Activated effector memory CD4-positive, alpha-beta T cell treated with Interleukin-2 at 50 U/mL for 16 hours (primary cell): ENCODE data around the gene TMEFF1.
"Not testable (repeated sequence)": the region's sequence is repeated elsewhere in the genome, so short reads cannot be mapped to it uniquely, and the experiment has no call there.

Source experiments
- DNase-seq: peaks from one replicate; pipeline ENCODE4 v3.0.0-alpha.2; 2020

TMEFF1 gene

GRCh38 chr9:100499460-100499859 is 26.5 kb downstream of the TMEFF1 start:
- DNase-seq: no peak

DNA sequence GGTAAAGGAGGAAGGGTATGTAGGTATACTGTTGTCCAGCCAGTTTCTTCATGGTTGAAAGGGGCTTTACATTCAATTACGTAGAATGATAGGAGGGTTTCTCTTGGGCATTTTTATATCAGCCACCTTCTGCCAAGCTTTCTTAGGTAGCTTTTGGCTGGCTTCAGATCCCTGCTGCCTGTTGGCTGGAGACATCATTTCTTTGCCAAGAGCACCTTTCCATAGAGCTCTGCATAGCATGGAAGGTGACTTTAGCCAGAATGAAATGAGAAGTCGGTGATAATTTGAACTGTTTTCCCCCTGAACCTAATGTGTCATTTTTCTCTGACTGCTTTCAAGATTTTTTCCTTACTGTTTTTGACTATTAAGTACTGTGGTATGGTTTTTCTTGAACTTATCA is 26.9 kb downstream of the TMEFF1 start:
- no peak for DNase-seq

DNA sequence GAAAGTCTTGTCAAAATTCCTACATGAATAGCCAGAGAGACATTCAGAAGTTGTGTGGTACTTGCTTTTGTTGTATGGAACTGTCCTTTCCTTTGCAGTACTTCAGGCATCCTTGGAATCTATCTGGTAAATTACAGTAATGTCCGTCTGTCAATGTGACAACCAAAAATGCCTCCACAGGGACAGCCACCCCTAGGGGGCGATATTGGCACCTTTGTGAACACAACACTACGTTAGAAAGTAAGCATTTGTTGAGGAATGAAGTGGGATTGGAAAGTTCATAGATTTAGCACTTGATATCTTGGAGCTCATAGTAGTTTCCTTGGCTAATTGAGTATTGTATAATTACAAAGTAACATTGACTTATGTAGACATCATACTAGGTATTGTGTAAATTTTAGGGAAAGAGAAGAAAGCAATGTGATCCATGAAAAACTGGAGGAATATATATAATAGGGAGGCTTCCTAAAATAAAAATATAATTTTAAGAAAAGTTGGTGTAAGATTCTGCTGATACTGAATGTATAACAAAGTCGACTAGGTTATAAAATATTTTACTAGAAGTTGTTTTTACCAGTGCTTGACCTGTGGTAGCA is 32.7 kb downstream of the TMEFF1 start:
- peak; percentile 19 for DNase-seq

- DNase-seq: not testable (repeated sequence)
Measured at GRCh38 chr9:100507350-100507749, 34.4 kb downstream of the TMEFF1 start.

GRCh38 chr9:100511205-100511604 is 38.3 kb downstream of the TMEFF1 start:
- no peak for DNase-seq

DNA sequence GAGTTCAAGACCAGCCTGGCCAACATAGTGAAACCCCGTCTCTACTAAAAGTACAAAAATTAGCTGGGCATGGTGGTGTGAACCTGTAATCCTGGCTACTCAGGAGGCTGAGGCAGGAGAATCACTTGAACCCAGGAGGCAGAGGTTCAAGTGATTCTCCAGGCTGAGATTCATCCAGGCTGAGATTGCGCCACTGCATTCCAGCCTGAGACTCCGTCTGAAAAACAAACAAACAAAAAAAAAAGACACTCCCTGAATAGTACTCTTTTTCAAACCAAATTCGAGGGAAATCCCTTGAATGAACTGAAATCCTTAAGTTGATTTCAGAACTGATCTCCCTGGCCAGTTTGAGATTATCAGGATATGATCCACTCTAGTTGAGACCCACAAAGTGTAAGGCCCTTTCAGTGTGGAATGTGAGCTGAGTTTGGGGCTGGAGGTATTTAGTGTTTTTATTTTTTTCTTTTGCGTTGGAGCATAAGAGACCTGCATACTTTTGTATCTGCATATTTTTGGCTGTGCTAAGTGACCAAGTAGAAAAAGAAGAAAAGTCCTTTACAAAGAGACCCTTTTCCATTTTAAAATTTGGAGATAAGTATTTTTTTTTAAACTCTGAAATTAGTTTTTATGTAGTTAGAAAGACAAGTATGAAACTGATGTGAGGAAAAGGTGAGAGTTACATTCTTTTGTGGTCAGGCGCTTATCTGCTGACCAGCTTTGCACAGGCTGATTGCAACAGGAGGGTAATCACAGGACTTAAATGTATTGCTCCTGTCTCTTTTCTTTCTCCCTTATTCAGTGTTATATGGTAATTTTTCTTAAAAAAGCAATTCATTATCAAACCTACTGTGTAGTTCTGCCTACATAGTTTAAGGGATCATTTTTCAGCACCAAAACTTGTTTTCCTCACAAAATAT is 42.9 kb downstream of the TMEFF1 start:
- DNase-seq: no peak

- no peak for DNase-seq
Measured at GRCh38 chr9:100521282-100521681, 48.3 kb downstream of the TMEFF1 start.

- no peak for DNase-seq
Measured at GRCh38 chr9:100525563-100525962, 52.6 kb downstream of the TMEFF1 start.

DNA sequence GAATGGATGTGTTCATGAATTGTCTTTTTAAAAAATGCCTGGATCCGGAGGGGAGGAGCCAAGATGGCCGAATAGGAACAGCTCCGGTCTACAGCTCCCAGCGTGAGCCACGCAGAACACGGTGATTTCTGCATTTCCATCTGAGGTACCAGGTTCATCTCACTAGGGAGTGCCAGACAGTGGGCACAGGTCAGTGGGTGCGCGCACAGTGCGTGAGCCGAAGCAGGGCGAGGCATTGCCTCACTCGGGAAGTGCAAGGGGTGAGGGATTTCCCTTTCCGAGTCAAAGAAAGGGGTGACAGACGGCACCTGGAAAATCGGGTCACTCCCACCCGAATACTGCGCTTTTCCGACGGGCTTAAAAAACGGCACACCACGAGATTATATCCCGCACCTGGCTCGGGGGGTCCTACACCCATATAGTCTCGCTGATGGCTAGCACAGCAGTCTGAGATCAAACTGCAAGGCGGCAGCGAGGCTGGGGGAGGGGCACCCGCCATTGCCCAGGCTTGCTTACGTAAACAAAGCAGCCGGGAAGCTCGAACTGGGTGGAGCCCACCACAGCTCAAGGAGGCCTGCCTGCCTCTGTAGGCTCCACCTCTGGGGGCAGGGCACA is 54.3 kb downstream of the TMEFF1 start:
- DNase-seq: not testable (repeated sequence)

DNA sequence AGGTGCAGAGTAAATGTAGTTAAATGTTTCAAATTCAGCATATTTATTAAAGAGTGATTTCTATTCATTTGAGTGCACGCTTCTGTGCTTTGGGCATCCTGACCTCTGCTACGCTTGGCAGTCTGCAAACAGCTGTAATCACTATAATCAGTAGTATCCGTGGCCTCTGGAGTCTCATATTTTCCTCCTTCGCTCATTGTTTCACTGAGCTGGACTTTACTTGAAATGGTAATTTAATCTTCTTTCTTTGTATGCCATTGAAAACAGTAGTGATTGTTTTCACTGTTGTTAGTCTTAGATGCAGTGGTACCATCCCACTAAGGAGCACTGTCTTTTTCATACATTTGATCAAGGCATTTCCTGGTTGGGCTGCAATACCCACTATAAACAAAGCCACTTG is 61.5 kb downstream of the TMEFF1 start:
- no peak for DNase-seq

- DNase-seq: no peak
Measured at GRCh38 chr9:100540327-100540726, 67.4 kb downstream of the TMEFF1 start.

DNA sequence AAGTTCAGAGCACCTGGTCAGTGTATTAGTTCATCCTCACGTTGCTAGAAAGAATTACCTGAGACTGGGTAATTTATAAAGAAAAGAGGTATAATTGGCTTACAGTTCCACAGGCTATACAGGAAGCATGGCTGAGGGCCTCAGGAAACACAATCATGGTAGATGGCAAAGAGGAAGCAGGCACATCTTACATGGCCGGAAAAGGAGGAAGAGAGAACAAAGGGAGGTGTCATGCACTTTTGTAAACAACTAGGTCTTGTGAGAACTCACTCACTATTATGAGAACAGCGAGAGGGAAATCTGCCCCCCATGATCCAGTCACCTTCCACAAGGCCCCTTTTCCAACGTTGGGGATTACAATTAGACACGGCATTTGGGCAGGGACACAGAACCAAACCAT is 76.1 kb downstream of the TMEFF1 start:
- DNase-seq: no peak

DNA sequence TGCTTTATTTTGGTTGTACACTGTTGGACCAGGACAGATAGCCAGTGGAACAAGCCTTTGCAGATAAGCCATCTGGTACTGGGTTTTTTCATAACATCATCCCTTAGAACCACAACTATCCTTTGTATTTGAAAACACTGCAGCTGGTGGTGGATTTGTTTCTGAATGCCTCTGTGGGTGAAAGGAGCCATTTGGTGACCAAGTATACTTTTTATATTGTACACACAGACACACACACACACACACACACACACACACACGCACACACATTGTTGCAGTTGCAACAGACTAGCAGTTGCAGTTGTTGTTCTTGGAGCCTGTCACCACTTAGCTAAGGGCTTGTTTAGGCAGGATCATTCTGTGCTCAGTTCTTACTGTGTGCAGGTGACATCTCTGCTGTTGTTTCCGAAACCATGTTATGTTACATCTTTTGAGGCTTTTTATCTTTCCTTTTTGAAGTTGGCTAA is 82.0 kb downstream of the TMEFF1 start:
- DNase-seq: no peak

GRCh38 chr9:100555471-100555870 is 82.5 kb downstream of the TMEFF1 start:
- DNase-seq: no peak

DNA sequence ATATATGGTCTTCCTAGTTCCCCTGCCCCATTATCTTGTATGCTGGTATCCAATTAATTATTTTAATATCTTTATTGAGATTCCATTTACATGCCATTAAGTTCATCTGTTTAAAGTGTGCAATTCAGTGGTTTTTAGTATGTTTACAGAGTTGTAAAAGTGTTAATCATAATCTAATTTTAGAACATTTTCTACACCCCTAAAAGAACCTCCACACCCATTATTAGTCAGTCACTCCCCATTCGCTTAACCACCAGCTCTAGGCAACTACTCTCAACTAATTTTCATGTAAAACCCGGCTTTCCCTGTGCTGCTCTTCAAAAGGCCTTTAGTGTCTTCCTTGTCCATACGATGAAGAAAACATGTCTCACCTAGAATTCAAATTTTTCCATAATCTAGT is 84.1 kb downstream of the TMEFF1 start:
- no peak for DNase-seq

DNA sequence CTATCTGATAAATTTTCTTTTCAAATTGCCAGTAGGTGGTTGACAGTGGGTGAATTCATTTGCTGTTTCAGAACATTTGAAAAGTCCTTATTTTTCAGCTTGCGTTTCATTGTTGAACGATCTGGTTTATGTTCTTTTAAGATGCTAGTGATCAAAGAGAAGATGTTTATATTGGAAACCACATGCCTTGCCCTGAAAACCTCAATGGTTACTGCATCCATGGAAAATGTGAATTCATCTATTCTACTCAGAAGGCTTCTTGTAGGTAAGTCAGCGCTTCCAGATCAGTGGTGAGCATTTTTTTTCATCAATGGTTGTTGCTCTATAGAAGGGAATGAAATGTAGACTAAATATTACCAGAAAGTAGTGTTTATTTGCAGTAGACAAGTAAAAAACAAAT is 88.3 kb downstream of the TMEFF1 start:
- no peak for DNase-seq

- DNase-seq: no peak
Measured at GRCh38 chr9:100567856-100568255, 94.9 kb downstream of the TMEFF1 start.

- no peak for DNase-seq
Measured at GRCh38 chr9:100573655-100574260, 100.8 kb downstream of the TMEFF1 start.

DNA sequence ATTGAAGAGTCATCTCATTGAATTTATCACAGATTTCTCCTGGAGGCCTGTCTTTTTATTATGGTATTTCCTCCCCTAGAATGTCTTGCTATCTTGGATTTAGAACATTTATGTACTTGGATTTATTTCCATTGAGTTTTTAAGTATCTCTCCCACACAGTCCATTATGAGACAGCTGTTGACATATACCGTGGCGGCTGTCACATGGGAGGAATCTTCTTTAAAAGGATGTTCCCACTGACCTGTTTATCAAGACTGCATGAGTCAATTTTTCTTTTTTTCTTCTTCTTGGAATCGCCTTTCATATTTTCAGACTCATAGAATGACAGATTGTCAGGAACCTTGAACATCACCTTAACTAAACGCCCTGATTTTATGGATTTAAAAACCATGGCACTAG is 102.1 kb downstream of the TMEFF1 start:
- no peak for DNase-seq

DNA sequence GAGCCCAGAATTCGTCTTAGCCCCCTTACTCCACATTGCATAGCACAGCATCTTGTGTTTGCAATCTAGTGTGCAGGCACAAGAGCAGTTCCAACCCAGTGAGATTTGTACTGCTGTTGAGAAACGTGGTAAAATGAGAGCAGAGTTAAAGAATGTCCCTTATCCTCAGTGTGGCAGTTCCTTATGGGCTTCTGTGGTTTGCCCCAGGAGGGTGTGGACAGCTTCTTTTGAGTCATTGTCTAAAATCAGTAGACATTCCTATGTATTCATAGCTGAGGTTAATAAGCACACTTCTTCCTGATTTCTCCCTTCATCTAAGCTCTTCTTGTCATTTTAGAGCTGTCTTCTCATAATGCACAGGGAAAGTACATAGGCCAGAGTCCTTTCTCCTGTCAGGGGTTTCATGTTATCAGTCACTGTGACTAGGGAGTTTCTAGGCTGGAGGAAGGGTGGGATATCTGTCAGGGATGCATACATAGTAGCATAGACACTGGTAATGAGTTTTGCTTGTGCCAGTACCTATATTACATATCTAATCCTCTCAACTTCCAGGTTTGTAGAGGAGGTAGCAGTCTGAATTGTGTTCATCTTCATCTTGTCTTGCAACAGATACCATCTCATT is 102.9 kb downstream of the TMEFF1 start:
- no peak for DNase-seq

DNA sequence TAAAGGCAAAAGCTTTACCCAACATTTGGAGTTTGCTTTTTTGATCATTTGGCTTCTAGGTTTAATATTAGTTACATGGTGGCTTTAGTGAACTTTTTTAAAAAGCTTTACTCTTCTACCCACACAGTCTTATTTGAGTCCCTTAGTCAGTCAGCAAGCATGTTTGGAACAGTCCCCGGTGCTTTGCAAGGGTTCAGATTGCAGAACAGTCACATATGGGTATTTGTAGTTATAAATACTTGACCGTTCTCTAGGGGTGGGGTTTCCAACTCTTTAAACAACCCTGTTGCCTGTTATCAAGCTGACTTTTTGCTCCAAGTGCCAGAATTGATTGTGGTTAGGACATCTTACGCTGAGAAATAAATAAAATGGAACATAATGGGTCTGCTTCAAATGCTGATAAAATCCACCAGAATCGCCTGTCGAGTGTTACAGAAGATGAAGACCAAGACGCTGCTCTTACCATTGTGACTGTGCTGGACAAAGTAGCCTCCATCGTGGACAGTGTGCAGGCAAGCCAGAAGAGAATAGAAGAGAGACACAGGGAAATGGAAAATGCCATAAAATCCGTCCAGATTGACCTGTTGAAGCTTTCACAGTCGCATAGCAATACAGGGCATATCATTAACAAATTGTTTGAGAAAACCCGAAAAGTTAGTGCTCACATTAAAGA is 105.0 kb downstream of the TMEFF1 start, which contains the start of gene CAVIN4:
CAVIN4 (plus strand) TSS at position 304 of the 673 bp plus-strand sequence; CDS start at position 369, 65 bp downstream.
- no peak for DNase-seq

DNA sequence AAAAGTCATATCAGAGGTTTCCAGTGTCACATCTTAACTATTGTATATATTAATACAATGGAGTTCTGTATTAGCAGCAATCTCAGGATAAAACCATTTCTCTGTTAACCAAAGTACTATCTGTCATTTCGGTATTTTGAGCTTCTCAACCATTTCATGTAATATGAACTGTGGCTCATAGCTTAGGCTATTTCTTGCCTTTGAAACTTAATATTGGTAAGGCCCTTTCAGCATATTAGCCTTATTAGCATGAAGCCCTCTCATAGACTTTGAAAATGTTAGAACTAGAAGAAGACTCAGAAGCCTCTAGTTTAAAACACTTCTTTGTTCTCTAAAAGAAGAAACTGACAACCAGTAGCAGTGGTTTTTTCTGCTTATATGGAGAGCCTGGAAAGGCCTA is 105.7 kb downstream of the TMEFF1 start:
- no peak for DNase-seq
